GM18505 (cell line): Measurements from ENCODE around the gene LRRC14B.

Source experiments
- ATAC-seq: cut with Tn5 transposase; IDR thresholded peaks from one replicate; pipeline ENCODE4 v1.9.1; 2021; ENCODE audit not compliant: unreplicated experiment
- POLR2A ChIP-seq: IDR thresholded peaks from 4 replicates; pipeline ENCODE4 v1.6.1; 2011; ENCODE audit warnings: borderline replicate concordance; ENCODE audit not compliant: insufficient read depth, insufficient read length; ENCODE audit errors: extremely low read depth

LRRC14B gene

DNA sequence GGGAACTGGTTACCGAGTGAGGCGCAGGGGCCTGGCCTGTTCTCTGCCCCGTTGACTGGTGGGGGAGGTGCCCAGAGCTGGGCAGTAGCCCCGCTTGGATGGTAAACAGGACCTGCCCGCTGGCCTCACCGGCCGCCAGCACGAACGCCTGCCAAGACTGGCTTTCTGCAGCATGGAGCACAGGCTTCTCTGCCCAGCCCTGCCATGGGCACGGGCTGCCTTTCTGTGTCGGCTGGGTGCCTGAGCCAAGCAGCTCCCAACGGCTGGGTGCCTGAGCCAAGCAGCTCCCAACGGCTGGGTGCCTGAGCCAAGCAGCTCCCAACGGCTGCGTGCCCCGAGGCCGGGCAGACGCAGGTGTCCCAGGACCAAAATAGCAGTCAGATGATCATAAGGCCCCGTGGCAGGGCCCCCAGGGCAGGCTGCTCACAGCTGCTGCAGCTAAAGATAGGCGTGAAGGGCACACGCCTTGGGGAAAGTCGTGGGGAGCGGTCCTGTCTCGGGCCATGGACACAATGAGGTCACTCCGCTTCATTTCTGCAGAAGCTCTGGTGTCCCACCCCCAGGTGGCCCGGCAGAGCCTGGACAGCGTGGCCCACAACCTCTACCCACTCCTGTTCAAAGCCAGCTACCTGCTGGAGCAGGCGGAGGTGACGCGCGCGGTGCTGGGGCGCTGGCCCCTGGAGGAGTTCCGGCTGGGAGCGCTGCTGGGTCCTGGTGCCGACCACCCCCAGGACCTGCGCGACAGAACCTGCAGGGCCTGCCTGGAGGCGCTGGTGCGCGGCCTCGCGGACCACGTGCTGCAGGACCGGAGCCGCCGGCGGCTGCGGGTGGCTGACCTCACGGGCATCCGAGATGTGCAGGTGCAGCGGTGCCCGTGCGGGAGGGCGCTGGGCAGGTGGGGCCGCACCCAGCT lies at the start of gene LRRC14B:
LRRC14B (plus strand) TSS at position 460 of the 913 bp plus-strand sequence; CDS start at position 504, 44 bp downstream.
- no peak for ATAC-seq
- TF ChIP-seq POLR2A: no peak

DNA sequence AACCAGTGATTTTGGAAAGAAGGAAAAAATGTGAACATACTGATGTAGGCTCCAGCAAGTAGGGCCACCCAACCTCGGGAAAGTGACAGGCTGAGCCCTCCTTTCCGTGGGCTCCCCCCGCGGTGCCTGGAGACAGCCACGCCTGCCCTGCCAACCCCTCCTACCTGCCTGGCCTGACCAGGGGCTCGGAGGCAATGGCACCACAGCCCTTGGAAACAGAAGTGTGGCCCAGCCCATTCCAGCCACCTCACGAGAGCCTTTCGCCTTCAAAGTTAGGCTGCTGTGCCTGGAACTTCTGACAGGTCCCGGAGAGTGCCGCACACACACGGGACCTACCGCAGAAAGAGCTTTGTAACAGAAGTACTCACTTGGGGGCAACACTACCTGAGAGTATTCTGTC lies 49.5 kb upstream of the LRRC14B start:
- no peak for TF ChIP-seq POLR2A
- no peak for ATAC-seq

DNA sequence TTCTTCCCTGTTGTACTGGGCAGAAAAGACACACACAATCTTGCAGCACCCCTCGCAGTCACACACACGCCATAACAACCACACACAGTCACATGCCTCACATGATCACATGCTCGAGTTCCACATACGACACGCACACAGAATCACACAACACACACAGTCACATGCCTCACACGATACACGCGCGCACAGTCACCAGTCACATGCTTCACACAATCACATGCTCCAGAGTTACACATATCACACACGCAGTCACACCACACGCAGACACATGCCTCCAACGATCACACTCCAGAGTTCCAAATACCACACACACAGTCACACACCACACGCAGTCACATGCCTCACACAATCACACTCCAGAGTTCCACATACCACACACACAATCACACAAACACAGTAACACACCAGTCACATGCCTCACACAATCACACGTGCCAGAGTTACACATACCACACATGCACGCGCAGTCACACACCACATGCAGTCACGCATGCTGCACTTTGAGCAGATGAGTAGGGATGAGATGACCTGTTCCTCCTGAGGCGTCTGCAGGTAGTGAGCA lies 49.0 kb upstream of the LRRC14B start:
- ATAC-seq: no peak

DNA sequence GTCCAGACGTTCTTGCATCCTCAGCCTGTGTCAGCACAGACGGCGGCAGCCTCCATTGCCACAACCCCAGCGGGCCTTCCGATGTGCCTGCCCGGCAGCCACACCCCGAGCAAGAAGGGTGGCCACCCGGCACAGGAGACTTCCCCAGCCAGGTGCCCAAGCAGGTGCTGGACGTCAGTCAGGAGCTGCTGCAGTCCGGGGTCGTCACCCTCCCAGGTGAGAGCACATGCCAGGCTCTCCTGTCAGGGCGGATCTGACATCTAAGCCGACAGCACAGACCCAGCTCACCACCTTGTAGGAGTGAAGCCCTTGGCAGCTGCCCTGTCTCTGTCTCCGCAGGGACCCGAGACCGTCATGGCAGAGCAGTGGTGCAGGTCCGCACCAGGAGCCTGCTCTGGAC lies 48.3 kb upstream of the LRRC14B start:
- no peak for TF ChIP-seq POLR2A
- no peak for ATAC-seq

More for the DNA sequence above, 49.0 kb upstream of the LRRC14B start:
- TF ChIP-seq POLR2A: no peak

DNA sequence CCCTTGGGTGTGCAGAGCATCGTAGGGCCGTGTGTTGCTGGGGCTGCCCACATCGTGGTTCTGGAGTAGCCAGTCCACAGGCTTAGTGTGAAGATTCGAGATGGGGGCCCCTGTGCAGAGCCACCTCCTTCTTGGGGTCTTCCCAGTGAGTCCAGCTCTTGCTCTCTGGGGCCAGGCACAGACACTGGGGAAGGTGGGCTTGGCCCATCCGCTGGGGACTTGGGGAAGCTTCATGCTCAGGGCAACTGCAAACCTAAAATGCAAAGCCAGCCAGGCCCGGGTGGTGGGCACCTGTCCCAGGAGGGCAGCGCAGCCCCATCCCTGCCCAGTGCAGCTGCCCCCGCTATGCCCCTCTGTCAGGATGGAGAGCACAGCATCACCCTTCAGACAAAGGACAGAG lies 46.4 kb upstream of the LRRC14B start:
- no peak for TF ChIP-seq POLR2A
- no peak for ATAC-seq

DNA sequence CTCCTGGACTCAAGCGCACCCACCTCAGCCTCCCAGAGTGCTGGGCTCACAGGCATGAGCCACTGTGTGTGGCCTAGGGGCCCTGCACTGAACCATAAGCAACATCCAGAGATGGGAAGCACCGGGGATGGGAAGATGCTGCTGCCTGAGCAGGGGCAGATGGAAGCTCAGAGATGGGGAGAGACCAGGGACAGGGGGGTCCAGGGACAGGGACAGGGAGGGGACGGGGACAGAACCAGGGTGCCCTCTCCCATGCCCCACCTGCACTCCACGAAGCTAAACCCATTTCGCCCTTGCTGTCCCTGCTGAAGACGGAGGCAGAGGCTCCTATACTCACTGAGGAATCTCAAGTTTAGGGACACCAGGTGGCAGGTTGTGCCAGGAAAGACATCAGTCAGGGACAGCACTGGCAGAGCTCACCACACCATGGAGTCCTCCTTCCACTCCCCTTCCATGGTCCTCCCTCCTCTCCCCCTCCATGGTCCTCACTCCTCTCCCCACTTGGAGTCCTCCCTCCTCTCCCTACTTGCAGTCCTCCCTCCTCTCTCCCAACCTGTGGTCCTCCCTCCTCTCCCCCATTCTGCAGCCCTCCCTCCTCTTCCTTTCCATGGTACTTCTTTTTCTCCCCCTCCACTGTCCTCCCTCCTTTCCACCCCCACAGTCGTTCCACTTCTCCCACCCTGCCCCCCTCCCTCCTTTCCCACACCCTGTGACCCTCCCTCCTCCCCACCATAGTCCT lies 45.5 kb upstream of the LRRC14B start:
- ATAC-seq: no peak
- TF ChIP-seq POLR2A: no peak

DNA sequence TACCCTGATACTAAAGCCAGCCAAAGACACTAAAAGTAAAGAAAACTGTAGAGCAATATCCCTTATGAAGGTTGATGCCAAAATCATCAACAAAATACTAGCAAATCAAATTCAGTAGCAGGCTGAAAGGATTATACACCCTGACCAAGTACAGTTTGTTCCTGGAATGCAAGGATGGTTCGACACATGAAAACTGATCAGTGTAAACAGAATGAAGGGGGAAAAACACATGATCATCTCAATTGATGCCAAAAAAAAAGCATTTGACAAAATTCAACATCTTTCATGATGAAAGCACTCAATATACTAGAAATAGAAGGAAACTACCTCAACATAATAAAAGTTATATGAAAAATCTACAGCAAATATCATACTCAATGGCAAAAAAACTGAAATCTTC lies 43.5 kb upstream of the LRRC14B start:
- no peak for TF ChIP-seq POLR2A
- no peak for ATAC-seq

DNA sequence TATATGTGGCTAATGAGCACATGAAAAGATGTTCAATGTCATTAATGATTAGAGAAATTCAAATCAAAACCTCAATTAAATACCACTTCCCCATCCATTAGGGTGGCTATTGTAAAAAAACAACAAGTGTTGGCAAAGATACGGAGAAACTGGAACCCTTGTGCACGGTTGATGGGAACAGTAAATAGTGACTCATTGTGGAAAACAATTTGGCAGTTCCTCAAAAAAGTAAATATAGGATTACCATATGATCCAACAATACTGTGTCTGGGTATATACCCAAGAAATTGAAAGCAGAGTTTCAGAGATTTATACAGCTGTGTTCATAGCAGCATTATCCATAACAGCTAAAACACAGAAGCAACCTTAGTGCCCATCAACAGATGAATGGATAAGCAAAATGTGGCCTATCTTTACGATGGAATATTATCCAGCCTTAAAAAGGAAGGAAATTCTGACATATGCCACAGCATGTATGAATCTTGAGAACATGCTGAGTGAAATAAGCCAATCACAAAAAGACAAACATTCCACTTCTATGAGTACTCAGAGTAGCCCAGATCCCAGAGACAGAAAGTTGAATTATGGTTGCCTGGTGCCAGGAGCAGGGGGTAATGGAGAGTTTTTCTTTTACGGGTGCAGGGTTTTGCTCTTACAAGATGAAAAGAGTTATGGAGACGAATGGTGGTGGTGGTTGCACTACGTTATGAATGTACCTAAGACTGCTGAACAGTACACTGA lies 41.4 kb upstream of the LRRC14B start:
- ATAC-seq: no peak
- no peak for TF ChIP-seq POLR2A

DNA sequence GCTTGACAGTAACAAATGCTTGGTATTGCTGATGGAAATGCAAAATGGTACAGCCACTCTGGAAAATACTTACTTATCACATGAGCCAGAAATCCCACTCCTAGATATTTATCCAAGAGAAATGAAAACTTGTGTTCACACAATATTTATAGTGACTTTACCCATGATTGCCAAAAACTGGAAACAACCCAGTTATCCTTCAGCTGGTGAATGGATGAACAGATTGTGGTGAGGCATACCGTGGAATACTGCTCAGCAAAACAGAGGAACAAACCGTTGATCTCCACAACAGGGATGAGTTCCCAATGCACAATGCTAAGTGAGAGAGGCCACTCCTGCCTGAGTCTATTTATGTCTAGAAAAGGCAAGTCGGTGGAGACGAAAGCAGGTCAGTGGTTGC lies 40.5 kb upstream of the LRRC14B start:
- no peak for ATAC-seq
- TF ChIP-seq POLR2A: no peak

DNA sequence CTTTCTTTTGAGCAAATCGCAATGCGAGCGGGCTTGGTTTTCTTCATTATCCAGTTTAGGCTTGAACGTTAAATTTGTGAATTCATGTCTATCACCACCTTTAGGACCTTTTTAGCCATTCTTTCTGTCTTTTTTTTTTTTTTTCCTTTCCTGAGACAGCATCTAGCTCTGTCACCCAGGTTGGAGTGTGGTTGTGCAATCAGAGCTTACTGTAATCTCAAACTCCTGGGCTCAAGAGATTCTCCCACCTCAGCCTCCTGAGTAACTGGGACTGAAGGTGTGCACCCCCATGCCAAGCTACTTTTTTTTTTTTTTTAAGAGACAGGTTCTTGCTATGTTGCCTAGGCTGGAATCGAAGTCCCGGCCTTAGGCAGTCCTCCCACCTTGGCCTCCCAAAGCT lies 39.2 kb upstream of the LRRC14B start:
- no peak for TF ChIP-seq POLR2A
- no peak for ATAC-seq

DNA sequence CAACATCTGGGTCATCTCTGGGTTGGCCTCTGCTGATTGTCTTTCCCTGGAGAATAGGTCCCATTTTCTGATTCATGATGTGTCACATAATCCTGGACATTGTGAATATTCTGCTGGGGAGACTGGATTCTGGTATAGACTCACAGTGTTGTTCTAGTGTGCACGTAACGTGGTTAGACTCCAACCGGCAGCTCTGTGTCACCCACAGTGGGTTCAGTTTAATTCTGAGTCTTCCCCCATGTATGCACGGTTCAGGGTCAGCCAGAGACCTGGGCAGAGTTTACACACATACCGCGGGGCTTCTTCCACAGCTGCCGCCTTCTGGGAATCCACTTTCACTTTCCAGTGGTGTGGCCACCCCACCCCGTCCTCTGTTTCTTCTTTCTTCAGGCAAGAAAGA lies 38.0 kb upstream of the LRRC14B start:
- ATAC-seq: no peak
- no peak for TF ChIP-seq POLR2A

DNA sequence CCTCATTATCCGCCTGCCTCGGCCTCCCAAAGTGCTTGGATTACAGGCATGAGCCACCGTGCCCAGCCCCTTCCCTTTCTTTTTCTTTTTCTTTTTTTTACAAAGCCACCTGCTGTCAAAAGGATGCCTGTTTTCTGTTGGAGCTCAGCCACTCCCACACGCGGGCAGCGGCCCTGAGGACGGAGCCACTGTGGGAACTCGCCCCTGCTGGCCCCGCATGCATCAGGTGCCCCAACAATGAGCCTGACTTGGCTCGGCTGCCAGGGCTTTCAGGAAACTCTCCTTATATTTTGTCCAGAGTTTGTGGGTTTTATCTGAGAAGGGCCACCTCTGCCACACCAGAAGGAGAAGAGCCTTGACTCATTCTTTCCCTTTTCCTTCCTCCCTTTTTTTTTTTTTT lies 37.1 kb upstream of the LRRC14B start:
- ATAC-seq: no peak
- TF ChIP-seq POLR2A: no peak

DNA sequence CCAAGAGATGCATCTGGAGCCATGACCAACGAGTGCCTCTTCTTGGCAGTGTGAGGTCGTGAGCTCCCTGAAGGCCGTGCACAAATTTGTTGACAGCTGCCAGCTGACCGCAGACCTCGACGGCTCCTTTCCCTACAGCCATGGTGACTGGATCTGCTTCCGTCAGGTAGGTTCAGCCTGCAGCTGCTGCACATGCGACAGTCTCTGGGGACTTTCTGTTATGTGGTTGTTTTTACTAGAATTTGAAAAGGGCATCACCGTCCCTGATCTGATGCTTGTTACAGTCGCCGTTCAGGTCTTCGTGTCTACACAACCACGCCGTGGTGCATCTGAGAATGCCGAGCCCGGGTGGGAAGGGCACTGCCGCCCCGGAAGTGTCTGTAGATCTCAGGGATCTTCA lies 36.5 kb upstream of the LRRC14B start:
- no peak for ATAC-seq
- TF ChIP-seq POLR2A: no peak
